UCSD-AML1 (cell line): ENCODE measurements around the gene TF.
"Not testable (repeated sequence)": the region's sequence is repeated elsewhere in the genome, so short reads cannot be mapped to it uniquely, and the experiment has no call there.

Experiments used
- DNase-seq: peaks from one replicate; lab custom pipeline; 2025; ENCODE audit not compliant: unreplicated experiment; lab: John Stamatoyannopoulos, UW

The TF gene

GRCh38 chr3:133745981-133746711 is at the start of gene TF:
Gene TF (plus strand): TSS chr3:133746393. CDS start chr3:133746441, 48 bp downstream.
- no peak for DNase-seq

DNA sequence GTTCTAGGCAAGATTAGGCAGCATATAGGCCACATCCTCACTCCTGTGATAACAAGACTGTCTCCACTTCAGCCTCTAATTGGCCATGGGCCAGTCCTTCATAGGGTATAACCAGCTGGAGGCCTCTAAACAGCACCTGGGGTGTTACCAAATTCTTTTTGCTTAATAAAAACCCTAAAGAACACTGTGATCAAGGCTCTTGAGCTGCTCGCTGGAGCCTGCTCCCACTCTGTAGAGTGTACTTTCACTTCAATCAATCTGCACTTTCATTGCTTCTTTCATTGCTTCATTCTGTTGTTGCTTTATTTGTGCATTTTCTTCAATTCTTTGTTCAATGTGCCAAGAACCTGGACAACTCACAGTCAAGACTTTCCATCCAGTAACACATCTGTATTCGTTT is 48.2 kb upstream of the TF start:
- DNase-seq, result no peak

DNA sequence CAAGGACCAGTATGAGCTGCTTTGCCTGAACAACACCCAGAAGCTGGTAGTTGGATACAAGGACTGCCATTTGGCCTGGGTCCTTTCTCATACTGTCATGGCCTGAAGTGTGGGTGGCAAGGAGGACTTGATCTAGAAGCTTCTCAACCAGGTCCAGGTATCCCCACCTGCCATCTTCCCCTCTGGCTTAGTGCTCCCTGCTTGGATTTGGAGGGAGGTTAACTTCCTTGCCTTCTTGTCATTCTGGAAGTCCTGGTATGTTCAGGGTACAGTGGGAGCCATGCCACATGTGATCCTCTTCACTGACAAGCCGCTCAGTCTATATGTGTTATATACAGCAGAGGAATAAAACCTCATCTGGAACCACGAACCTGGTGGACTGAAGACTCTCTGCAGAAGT is 46.7 kb upstream of the TF start:
- DNase-seq, result no peak

DNA sequence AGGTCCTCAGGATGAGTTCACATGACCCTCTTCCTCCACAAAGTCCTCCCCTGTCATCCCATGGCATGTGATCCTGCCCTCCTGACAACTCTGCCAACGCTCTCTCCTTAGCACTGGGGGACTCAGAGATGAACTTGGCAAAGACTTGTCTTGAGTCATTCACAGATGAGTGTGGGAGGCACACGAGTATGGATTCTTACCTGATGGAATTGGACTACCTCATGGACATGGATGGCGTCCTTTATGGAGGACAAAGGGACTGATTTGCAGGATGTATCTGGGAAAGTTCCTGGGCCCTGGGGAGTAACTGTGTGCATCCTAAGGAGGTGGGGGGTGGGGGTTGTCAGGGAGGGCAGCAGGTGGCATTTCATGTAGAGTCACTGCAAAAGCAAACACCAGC is 46.3 kb upstream of the TF start:
- DNase-seq, result no peak

GRCh38 chr3:133700351-133700750 is 45.8 kb upstream of the TF start:
- DNase-seq, result no peak

DNA sequence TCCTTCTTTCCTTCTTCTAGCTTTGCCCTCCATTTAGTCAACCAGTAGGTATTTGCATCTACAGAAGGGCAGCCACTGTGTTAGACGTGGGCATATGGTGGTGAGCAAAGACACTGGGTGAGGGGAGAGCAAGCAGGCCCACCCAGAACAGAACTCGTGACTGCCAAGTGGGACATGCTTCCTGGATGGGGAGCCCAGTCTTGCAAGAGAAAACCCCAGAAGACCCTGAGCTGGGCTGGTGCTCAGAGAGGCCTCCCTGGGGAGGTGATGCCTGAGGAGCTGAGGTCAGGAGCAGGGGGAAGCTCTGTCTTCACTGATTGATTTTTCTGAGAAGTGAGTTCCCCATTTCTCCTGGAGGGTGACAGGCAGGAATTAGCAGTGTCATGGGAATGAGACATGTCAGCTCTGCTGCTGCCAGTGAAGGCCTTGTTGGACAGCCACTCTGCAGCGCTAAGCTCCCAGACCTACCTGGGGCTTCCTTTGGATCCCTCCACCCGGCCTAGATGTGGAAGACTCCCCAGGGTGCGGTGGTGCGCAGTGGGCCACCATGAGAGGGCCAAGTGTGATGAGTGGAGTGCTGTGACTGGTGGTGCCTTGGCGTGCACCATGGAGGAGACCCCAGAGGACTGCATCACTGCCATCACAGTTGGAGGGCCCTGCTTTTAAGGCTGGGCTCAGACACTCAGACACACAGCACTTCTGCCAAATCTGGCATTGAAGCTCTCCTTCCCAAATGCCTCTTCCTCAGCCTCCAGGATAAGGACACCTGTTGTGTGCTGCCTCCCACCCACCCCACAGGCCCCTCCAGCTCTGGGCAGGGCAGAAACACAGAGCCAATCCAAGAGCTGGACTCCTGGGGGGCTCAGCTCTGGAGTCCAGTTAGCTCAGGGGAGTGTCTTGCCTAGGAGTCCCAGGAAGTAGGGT is 44.5 kb upstream of the TF start:
- no peak for DNase-seq

DNA sequence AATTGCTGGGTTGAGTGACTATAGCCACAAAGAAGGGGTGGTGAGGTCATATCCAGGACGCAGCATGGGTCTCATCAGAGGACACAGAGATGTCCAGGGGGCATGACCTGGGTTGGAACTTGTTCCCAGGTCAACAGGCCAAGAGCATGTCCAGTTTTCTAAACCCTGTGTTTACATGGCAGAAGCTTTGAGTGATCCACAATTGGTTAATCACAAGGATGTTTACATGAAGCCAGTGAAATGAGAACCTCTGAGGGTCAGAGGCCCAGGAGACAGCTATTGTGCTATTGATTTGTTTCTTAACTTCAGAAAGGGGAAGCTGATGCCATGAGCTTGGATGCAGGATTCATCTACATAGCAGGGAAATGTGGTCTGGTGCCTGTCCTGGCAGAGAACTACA is 42.3 kb upstream of the TF start:
- DNase-seq, result no peak

DNA sequence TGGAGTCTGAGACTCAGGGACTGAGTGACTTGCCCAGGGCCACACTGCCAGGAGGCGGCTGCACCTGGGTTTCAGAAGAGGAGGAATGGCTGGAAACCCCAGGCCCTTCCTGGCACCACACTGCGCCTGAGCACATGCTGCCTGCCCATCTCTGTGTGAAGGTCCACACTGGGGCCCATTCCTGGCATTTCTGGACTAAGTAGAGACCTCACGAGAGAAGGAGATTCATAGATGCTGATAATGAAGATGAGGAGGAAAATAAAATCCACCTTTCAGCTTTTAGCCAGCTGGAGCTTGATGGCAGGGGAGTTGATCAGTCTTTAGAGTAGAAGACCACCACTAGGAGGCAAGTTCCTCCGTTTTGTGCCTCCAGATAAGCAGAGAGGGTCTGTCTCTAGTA is 40.2 kb upstream of the TF start:
- no peak for DNase-seq

DNA sequence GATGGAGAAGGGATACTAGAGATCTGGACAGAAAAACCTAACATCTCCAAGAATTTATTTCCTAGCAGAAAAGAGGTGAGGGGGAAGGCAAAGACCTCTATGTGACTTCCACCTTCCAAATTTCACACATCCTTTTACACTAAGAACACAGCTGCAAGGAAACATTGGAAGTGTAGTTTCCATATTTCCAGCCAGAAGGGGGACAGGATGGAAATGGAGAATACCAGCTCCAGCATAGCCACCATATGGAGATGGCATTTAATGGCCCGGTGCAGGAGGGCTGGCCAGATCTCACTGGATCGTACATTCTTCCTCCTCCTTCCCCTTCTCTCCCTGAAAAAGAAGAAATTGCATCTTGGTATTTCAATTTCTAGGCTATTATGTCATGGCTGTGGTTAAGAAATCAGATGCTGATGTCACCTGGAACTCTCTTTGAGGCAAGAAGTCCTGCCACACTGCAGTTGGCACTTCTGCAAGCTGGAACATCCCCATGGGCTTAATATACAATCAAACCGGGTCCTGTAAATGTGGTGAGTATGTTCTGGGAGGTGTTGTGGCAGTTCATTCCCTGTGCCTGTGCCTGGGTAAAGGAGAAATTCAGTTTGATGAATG is 36.9 kb upstream of the TF start:
- DNase-seq, result no peak

DNA sequence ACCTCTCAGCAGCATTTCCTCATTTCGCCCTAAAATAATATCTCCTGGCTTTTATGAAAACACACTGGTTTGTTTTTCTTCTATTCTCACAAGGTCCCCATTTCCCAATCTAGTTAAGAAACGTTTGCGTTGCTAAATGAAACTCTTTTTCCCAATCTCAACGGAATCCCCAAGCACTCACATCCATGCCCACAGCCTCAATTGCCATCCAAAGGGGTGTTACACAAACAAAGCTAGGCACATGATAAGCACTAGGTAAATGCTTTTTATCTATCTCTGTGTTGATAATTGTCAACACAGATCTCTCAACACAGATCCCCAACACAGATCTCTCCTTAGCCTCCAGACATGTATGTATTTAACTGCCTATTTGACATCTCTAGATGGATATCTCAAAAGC is 35.2 kb upstream of the TF start:
- no peak for DNase-seq

DNA sequence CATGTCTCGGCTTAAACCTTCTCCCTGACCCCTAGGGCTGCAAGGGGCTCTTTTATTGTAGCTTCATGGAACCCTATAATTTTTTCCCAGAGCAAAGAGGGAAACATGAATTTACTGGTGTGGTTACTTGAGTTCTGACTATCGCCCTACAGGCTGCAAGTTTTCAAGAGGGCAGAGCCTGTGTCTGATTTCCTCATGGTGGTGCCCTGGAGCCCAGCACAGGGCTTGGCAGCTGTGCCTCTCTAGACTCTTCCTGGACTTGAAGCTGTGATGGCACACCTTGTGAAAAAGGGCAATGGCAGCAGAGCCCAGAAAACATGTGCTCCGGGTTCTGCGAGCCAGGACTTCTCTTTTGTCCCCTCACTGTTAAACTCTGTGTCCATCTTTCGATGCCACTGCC is 34.2 kb upstream of the TF start:
- no peak for DNase-seq

GRCh38 chr3:133713347-133713746 is 32.8 kb upstream of the TF start:
- DNase-seq, result no peak

- DNase-seq, result no peak
Observed at GRCh38 chr3:133717424-133717823, 28.8 kb upstream of the TF start.

- DNase-seq, result no peak
Observed at GRCh38 chr3:133722935-133723334, 23.3 kb upstream of the TF start.

DNA sequence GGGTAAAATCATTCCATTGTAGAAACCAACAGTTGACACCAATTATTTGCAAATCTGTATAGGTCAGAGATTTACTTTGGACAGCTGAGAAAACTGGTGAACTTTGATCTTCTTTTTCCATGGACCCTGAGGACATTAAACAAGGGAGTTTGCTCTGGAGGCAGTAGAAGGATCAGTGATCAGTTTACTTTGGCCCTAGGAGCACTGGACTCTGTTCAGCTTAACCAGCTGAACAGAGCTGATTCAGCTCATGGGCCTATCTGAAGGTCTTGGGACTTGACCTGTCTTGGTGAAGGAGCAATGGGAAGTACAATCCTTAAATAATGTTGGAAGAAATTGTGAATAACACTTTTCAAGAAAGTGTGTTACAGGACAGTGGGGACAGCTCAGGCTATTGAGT is 15.2 kb upstream of the TF start:
- DNase-seq, result no peak

GRCh38 chr3:133732231-133732630 is 14.0 kb upstream of the TF start:
- not testable (repeated sequence) for DNase-seq

DNA sequence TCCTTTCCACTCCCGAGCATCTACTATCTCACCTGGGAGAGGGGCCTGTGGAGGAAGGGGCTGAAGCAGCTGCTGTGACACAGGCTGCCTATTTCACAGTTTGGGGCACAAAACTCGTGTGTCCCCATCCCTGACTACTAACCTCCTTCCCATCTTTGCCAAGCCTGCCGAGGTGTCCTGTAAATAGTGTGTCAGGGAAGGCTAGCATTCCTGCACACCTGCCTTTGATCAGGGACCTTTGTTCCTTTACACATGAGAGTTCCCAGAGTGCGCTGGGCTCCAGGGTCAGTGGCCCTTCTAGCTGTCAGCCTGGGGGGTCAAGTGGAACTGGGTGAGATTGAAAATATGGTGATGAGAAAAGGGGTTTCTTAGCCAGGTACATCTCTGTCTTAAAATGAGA is 13.0 kb upstream of the TF start:
- no peak for DNase-seq

DNA sequence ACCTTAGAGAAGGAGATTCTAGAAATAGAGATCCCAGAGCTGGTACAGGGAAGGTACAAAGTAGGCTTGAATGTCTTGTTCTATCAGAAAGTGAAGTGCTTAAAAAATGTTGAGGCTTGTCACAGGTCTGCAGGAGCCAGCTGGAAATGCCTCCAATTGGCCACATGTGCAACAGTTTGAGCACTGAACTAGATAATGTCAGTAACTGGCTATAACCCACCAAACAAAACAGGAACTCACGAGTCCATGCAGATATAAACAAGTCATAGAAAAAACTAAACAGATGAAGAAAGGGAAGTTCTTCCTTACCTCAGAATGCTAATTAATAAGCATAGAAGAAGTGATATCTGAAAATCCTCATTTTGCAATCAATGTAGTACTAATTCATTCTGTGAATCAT is 11.9 kb upstream of the TF start:
- DNase-seq, result no peak

DNA sequence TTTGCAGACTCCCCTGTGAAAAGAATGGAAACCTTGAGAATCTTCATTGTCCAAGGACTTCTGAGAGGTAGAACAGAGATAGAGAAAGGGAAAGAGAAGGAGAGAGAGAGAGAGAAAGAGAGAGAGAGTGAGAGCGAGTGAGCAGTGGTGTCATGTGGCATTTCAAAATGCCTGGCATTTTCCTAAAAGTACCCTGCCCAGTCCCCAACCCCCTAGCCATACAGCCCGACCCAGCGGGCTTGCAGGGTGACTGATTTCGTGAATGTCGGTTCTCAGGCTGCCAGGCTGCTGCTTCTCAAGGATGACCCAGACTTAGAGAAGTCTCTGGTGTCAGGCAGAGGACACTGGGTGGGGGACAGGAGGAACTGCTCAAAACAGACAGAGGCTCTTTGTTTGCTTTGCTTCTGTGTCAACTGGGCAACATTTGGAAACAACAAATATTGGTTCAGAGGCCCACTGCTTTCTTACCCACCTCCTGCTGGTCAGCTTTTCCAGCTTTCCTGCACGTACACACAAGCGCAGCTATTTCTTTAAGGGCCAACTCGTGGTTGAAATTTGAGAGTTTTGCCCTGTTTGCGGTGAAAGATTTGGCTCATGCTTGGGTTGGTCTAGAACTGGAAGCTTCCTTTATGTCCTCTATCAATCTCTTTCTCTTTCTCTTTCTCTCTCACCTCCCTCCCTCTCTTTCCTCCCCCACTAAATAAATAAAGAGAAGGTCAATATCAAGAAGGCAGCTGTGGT is 3.7 kb upstream of the TF start:
- no peak for DNase-seq

DNA sequence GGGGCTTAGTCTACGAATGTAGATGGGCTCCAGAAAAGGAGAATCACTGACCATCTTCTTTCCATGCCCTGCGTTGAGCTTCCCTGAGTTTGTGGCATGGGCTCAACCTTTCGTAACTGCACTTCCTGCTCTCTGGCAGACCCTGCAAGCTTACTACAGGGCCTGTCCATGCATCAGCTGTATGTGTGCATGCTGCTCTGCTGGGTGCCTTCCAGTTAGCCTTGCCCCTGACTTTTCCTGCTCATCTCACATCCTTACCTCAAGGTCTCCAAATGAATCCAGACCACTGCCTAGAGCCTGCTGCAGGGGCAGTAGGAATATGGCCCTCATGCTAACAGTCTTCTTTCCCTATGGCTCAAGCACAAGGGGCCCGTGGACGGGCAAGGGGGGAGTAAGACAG is 2.0 kb upstream of the TF start:
- no peak for DNase-seq

- DNase-seq, result no peak
Observed at GRCh38 chr3:133745108-133745507, 1.1 kb upstream of the TF start.
